Skin of body (tissue), 2 donors: Measurements from ENCODE around the gene STOM. TPM values are rescaled to one million over a fixed set of nuclear protein-coding genes. Genes with fewer than 3 reads are reported as not detected.

Experiments
- DNase-seq: peaks from one replicate; lab custom pipeline; 2025; lab: John Stamatoyannopoulos, UW
- total RNA-seq: library from RNA; depleted of rRNA; stranded (reverse); fragments of >200 nt; gene quantifications from one replicate; pipeline ENCODE4 v1.2.3, GENCODE V29; 2014

Gene STOM
- total RNA-seq, 1 donor from 2014 or later, result 139 TPM

GRCh38 chr9:121322037-121322736 is 47.9 kb downstream of the STOM start:
- no peak for DNase-seq

- no peak for DNase-seq
Measured at GRCh38 chr9:121321016-121321503, 49.0 kb downstream of the STOM start.

GRCh38 chr9:121319383-121319780 is 50.7 kb downstream of the STOM start:
- DNase-seq, result no peak

DNA sequence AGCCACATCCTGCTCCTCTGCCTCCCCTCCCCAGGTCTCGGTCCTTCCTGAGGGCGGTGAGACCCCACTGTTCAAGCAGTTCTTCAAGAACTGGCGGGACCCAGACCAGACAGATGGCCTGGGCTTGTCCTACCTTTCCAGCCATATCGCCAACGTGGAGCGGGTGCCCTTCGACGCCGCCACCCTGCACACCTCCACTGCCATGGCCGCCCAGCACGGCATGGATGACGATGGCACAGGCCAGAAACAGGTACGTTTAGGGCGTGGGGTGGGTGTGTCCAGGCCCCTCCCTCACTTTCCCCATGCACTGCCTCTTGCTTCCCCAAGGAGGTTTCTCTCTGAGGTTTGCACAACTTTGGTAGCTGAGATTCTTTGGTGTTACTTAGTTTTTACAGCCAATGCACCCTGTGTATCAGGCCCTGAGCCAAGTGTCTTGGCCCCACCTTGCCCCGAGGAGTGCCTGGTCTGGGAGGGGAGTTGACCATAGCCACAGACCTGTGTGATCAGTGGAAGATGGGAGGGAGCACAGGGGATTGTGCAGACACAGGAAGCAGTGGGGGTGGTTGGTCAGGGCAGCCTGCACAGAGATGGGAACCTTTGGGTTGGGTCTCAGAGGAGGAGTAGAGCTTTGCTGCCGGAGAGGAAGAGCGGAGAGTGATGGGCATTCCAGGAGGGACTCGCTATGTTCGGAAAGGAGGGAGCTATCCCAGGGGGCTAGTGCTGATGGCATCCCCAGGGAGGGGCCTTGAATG is 51.2 kb downstream of the STOM start:
- no peak for DNase-seq

DNA sequence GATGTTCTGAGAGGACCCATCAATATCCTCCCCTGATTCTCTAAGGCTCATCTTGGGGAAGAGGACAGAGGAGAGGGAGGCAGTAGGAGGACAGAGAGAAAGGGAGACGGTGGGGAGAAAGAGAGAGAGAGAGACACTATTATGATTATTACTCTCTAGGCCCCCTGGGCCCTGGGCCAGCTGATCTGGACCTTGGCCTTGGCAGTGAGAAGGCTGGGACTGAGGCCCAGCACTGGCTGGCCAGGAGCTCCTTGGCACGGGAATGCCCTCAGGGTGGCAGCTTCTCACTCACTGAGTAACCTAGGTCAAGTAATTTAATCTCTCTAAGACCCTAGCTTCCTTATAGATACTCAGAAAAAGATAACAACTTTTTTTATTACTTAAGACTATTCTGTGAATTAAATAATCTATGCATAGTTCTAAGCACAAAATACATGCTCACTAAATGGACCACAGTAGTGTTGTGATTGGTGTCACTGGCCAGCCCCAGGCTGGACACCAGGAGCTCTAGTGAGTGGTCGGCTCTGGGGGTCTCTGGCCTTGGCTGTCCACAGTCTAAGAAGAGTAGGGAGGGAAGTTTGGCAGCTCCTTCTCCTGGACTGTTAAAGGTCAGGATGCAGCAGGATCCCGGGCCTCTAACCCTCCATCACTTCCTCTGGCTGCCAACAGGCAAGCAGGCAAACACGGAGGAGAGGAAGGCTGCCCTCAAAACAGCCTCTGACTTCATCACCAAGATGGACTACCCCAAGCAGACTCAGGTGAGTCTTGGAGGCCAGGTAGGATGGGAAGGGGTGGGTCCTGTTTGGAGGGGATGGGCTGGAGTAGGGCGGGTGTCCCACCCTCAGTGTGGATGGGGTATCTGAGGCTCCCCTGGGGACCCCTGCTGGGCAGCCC is 52.1 kb downstream of the STOM start:
- DNase-seq, result no peak

DNA sequence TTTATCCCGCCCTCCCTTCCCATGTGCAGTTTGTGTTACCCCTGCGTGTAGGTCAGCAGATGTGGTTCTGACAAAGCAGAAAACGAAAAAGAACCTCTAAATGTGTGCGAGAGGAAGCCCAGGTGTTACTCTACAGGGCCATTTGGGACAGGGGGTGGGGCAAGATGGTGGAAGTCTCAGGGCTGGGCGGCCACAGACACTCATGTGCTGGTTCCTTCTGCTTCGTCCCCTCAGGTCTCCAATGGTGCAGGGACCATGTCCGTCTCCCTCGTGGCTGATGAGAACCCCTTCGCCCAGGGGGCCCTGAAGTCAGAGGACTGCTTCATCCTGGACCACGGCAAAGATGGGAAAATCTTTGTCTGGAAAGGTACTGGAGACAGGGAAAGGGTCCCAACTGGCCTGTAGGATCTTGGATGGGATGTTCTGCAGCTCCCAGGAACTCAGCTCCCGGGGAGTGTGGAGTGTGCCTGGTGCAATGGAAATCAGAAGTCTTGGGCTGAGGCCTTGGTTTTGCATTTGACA is 53.1 kb downstream of the STOM start:
- no peak for DNase-seq

- no peak for DNase-seq
Measured at GRCh38 chr9:121316378-121316777, 53.7 kb downstream of the STOM start.

DNA sequence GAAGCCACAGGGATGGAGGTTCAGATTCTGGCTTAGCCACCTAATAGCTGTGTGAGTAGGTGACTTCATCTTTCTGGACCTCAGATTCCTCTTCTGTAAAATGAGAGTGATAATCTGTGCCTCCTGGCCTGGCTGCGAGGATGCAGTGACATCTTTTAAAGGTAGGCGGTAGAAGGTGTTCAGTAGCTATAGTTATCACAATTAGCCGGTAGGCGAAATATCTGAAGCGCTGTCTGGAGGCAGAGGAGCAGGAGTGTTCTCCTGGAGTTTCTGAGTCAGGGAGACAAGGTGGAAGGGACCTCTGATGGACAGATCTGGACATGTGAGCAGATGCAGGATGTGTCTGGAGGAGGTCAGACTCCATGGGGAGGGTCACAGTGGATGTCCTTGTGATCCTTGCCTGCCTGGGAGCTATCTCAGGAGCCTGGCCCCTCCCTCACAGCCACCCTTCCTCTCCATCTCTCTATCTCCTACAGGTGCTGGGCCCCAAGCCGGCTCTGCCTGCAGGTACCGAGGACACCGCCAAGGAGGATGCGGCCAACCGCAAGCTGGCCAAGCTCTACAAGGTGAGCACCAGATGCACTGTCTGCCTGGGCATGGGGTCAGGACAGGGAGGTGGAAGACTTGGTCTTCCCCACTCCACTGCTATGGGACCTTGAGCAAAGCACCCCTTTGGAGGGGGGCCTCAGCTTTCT is 56.4 kb downstream of the STOM start:
- no peak for DNase-seq

GRCh38 chr9:121312169-121312568 is 57.9 kb downstream of the STOM start:
- no peak for DNase-seq

DNA sequence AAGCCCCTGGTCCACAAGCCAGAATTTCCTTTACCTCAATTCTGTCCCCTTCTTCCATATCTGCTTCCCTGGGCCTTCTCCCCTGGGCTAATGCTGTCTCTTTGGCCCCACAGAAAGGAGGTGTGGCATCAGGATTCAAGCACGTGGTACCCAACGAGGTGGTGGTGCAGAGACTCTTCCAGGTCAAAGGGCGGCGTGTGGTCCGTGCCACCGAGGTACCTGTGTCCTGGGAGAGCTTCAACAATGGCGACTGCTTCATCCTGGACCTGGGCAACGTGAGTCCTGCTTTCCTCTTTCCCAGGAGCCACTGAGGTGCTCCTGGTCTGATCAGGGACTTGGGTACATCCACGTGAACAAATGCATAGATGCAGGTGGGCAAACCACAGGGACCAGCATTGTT is 59.5 kb downstream of the STOM start:
- no peak for DNase-seq

GRCh38 chr9:121309833-121310425 is 60.1 kb downstream of the STOM start:
- DNase-seq, result no peak

DNA sequence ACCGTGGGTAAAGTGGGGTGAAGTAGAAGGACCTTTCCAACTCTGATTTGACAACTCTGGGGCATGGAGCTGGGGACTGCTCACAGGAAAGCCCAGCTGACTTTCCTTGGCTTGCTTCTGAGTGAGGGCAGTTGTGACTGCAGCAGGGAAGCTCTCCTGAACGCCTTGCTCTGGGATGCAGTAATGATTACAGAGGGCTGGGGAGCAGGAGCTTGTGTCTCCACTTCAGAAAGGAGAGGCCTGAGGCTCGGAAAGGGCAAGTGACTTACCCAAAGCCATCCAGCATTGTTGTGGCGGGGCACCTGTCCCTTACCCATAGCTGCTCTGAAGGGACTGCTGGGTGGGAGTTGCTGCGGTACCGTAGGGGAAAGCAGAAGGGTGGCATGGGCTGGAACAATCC is 60.9 kb downstream of the STOM start:
- no peak for DNase-seq

DNA sequence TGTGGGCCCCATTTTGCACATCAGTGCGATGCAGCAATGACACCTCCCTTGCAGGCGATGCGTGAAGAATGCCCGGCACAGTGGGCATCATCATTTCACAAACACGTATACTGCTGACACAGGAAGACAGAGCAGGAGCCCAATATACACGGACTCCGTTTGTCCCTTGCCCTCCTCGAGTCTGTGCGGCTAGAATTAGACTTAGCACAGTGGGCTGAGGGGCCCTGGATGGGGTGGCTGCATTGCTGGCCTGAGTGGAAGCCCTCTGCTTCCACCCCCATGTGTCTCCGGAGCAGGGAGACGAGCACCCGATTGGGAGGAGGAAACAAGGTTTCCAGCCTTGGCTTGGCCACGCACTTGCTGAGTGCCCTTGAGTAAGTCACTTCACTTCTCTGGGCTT is 61.3 kb downstream of the STOM start:
- DNase-seq, result no peak

GRCh38 chr9:121307976-121308375 is 62.1 kb downstream of the STOM start:
- no peak for DNase-seq

GRCh38 chr9:121305269-121305994 is 64.6 kb downstream of the STOM start:
- DNase-seq, result no peak

DNA sequence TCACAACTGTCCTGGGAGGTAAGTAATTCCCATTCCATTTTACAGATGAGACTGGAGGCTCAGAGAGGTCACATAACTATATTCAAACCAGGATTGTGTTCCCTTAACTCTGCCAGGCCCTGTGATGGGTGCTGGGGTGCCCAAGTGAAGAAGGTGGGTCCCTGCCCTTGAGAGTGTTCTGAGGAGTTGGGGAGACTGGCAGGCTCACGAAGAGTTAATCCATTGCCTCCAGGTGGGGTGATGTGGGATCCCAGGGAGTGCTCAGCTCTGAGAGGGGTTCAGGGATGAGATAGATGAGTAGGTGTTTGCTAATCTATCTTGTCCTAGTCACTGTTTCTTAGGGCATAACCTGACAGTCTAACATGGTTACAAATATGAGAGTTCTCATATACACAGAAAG is 65.3 kb downstream of the STOM start:
- DNase-seq, result no peak

- DNase-seq, result no peak
Measured at GRCh38 chr9:121303456-121304451, 66.3 kb downstream of the STOM start.

DNA sequence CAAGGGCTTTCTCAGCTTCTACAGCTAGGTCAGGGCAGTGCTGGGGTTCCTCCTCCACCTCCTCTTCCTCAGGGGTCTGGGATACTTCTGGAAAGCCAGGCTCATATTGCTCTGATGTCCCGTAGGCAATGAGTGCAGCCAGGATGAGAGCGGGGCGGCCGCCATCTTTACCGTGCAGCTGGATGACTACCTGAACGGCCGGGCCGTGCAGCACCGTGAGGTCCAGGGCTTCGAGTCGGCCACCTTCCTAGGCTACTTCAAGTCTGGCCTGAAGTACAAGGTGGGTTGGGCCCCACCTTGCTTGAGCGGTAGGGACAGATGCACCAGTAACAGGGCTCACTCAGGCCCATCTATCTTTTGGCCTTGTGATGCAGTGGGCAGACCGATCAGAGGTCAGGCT is 67.3 kb downstream of the STOM start:
- no peak for DNase-seq

- no peak for DNase-seq
Measured at GRCh38 chr9:121302341-121302740, 67.7 kb downstream of the STOM start.
